Endothelial cell of umbilical vein (primary cell): ENCODE results near the gene KRT76. TPM values are rescaled to one million over a fixed set of nuclear protein-coding genes. Genes with fewer than 3 reads are reported as not detected.

ENCODE experiments used
- BruUV-seq: library from RNA; stranded (reverse); fragments of 400-500 nt; replicated peaks from 2 replicates; lab custom pipeline; 2021; lab: Mats Ljungman, UMichigan
- CTCF ChIA-PET: fragments of 300-600, 350-600 bp; sonication (Branson Sonifier 250); formaldehyde crosslinking; loops from one replicate; lab custom pipeline; 2021; ENCODE audit warnings: antibody characterized with exemption, inconsistent platforms; lab: Charles Lee
- POLR2A ChIA-PET: fragments of 300-600, 350-600 bp; sonication (Branson Sonifier 250); formaldehyde crosslinking; loops from one replicate; lab custom pipeline; 2021; ENCODE audit warnings: antibody characterized with exemption, inconsistent platforms; lab: Charles Lee
- DNase-seq: peaks from one replicate; pipeline ENCODE4 v3.0.0-alpha.2; 2011; ENCODE audit warnings: low read depth, low spot score
- FAIRE-seq: peaks from 2 replicates; lab custom pipeline; 2011; peaks lifted over from hg19 to GRCh38; lab: Jason Lieb, UNC
- H2AFZ ChIP-seq: 2 replicates; pipeline ENCODE4 v1.6.0; 2012; ENCODE audit warnings: low read depth, low read length, control low read depth, inconsistent platforms
- H3K27ac ChIP-seq: 2 replicates; pipeline ENCODE4 v1.5.1; 2011; ENCODE audit warnings: low read depth, mild to moderate bottlenecking, control low read depth, low read length, moderate library complexity; ENCODE audit not compliant: insufficient read depth
- H3K27me3 ChIP-seq, 2 experiments: 2 replicates each; pipeline versions ENCODE4 v1.6.0 to v1.6.1; 2011; ENCODE audit warnings: low read length in 2 of 2, mixed read lengths in 1 of 2; ENCODE audit not compliant: control insufficient read depth in 2 of 2, insufficient read depth in 2 of 2
- H3K36me3 ChIP-seq, 2 experiments: 2 replicates in 1 of 2; 3 replicates in 1 of 2; pipeline ENCODE4 v1.5.1; 2011; ENCODE audit warnings: low read length in 2 of 2, mild to moderate bottlenecking in 1 of 2, moderate library complexity in 1 of 2; ENCODE audit not compliant: control insufficient read depth in 2 of 2, insufficient read depth in 2 of 2; ENCODE audit errors: extremely low read depth in 1 of 2
- H3K4me1 ChIP-seq: 3 replicates; pipeline ENCODE4 v1.5.1; 2011; ENCODE audit warnings: mild to moderate bottlenecking, low read length; ENCODE audit not compliant: control insufficient read depth, insufficient read depth; ENCODE audit errors: extremely low read depth
- H3K4me2 ChIP-seq: 2 replicates; pipeline ENCODE4 v1.6.1; 2011; ENCODE audit warnings: low read length, control low read depth, mixed read lengths; ENCODE audit not compliant: insufficient read depth
- H3K4me3 ChIP-seq, 3 experiments: fragments of 200-600 bp in 1 of 3; sonication (generic), shearing (Covaris generic) in 1 of 3; replicated peaks in 1 of 3; 2 replicates each; pipeline ENCODE4 v1.5.1; 2011 to 2016; ENCODE audit warnings: control low read depth in 3 of 3, low read length in 3 of 3, mild to moderate bottlenecking in 2 of 3, inconsistent platforms in 1 of 3, low read depth in 1 of 3, moderate library complexity in 1 of 3; ENCODE audit not compliant: insufficient read depth in 1 of 3
- H3K79me2 ChIP-seq: 2 replicates; pipeline ENCODE4 v1.6.0; 2012; ENCODE audit warnings: low read length, inconsistent platforms; ENCODE audit not compliant: control insufficient read depth, insufficient read depth
- H3K9ac ChIP-seq: replicated peaks from 2 replicates; pipeline ENCODE3; 2011; ENCODE audit warnings: low read length, control low read depth; ENCODE audit not compliant: insufficient read depth; ENCODE audit errors: extremely low read depth
- H3K9me1 ChIP-seq: replicated peaks from 3 replicates; pipeline ENCODE4 v1.6.0; 2011; ENCODE audit warnings: mild to moderate bottlenecking, low read length; ENCODE audit not compliant: control insufficient read depth, insufficient read depth; ENCODE audit errors: extremely low read depth
- H3K9me3 ChIP-seq: replicated peaks from 2 replicates; pipeline ENCODE4 v1.5.1; 2012; ENCODE audit warnings: low read length, inconsistent platforms; ENCODE audit not compliant: control insufficient read depth, insufficient read depth
- H4K20me1 ChIP-seq: replicated peaks from 2 replicates; pipeline ENCODE3; 2011; ENCODE audit warnings: mild to moderate bottlenecking, low read length; ENCODE audit not compliant: control insufficient read depth, insufficient read depth; ENCODE audit errors: extremely low read depth
- CTCF ChIP-seq, 2 donors: IDR thresholded peaks; 1 replicate in 1 of 2; 2 replicates in 1 of 2; pipeline ENCODE4 v1.5.1; 2011; ENCODE audit warnings: low read length in 2 of 2, mild to moderate bottlenecking in 2 of 2, moderate library complexity in 2 of 2, control low read depth in 1 of 2, inconsistent platforms in 1 of 2, low read depth in 1 of 2; ENCODE audit not compliant: insufficient read depth in 1 of 2; ENCODE audit errors: extremely low read depth in 1 of 2
- EZH2 ChIP-seq: IDR thresholded peaks from 2 replicates; pipeline ENCODE4 v1.6.1; 2012; ENCODE audit warnings: borderline replicate concordance, low read depth, mild to moderate bottlenecking, moderate library complexity, low read length, inconsistent platforms; ENCODE audit not compliant: severe bottlenecking
- FOS ChIP-seq: IDR thresholded peaks from 2 replicates; pipeline ENCODE4 v1.6.1; 2011; ENCODE audit warnings: mild to moderate bottlenecking, low read length, moderate library complexity, borderline replicate concordance; ENCODE audit not compliant: insufficient read depth
- GATA2 ChIP-seq: IDR thresholded peaks from 2 replicates; pipeline ENCODE4 v1.7.0; 2011; ENCODE audit warnings: low read depth, mild to moderate bottlenecking, moderate library complexity, mixed read lengths, low read length; ENCODE audit not compliant: insufficient read length, insufficient read depth
- JUN ChIP-seq: IDR thresholded peaks from 2 replicates; pipeline ENCODE4 v1.6.1; 2011; ENCODE audit warnings: borderline replicate concordance, low read depth; ENCODE audit not compliant: insufficient read length, insufficient read depth
- MAX ChIP-seq: IDR thresholded peaks from 2 replicates; pipeline ENCODE4 v1.6.1; 2011; ENCODE audit not compliant: insufficient read depth, insufficient read length
- MYC ChIP-seq: IDR thresholded peaks from one replicate; pipeline ENCODE4 v1.6.1; 2011; ENCODE audit warnings: mild to moderate bottlenecking, low read depth, low read length
- POLR2A ChIP-seq: IDR thresholded peaks from 2 replicates; pipeline ENCODE4 v1.6.1; 2012; ENCODE audit warnings: low read depth, mild to moderate bottlenecking, control low read depth, low read length
- POLR2AphosphoS5 ChIP-seq: IDR thresholded peaks from 2 replicates; pipeline ENCODE4 v1.6.1; 2012; ENCODE audit warnings: low read depth, mild to moderate bottlenecking, control low read depth, low read length, moderate library complexity; ENCODE audit not compliant: insufficient read depth
- dilution Hi-C: fragments of 300-500 bp; cut with MboI; formaldehyde crosslinking; loops from one replicate; pipeline ENCODE4 v1.15.0; 2019; ENCODE audit warnings: low sequenced_read_pairs; ENCODE audit not compliant: extremely low pct_ligation_motif_present
- intact Hi-C: fragments of 100-400 bp; cut with micrococcal nuclease; formaldehyde crosslinking; loops from one replicate; pipeline ENCODE4 v1.10.0; 2022
- polyA plus RNA-seq, 4 experiments: library from polyadenylated mRNA; depleted of rRNA in 3 of 4; stranded (reverse) in 3 of 4; unstranded in 1 of 4; fragments of >200 nt; gene quantifications; 2 replicates each; pipeline versions ENCODE4 v1.2.1 to v1.2.3, GENCODE V29; 2011 to 2012; ENCODE audit warnings: missing spikeins in 1 of 4
- total RNA-seq: library from RNA; stranded (reverse); gene quantifications from 2 replicates; pipeline ENCODE4 v1.2.3, GENCODE V29; 2021

The KRT76 gene
- total and polyA plus RNA-seq, 2 donors (not counting 3 experiments of a cell fraction or from before 2014, with no cell fraction given): not detected

DNA sequence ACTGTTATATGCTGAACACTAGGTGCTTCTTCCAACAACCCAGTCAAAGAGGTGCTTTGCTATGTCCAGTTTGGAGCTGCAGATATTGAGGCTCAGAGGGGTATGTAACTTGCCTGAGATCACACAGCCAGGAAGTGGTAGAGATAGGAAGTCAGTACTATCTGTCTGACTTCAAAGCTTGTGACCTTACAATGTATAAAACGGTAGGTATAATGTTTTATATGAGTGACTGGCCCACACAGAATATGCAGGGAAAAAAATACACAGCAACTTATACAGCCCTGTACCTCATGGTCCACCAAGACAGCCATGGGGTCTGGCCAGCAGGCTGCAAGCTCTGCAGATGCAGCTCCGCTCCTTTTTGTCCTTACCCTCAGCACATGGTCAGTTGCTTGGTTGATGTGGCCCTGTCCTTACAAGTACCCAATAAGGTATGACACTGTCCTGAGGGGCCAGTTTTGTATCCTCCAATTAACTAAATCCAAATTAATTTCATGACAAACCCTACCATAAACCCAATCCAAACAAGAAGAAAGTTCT lies 40.6 kb upstream of the KRT76 start:
- POLR2A ChIA-PET: no interaction called here
- intact Hi-C loops: no loop called here

More for the DNA sequence above, 40.6 kb upstream of the KRT76 start:
- no TSS peak for BruUV-seq
- Histone ChIP-seq H4K20me1 (no peaks in the 10 kb centered on the region), H3K79me2 (no peaks in the 10 kb centered on the region), H3K27me3 (peaks cover 0 to 1% of the 10 kb centered on the region in 2 experiments), H2AFZ (no peak overlapping the region), H3K36me3 (no peaks in the 10 kb centered on the region), H3K9ac (no peak overlapping the region), H3K4me3 (no peak overlapping the region), H3K9me3 (no peaks in the 10 kb centered on the region), H3K27ac (no peak overlapping the region), H3K9me1 (no peaks in the 10 kb centered on the region), H3K4me2 (no peak overlapping the region), H3K4me1 (no peaks in the 10 kb centered on the region)
- CTCF ChIA-PET: no interaction called here
- no peak for FAIRE-seq
- dilution Hi-C loops: no loop called here
- TF ChIP-seq FOS (no peak), POLR2AphosphoS5 (no peak), GATA2 (no peak), JUN (no peak), MYC (no peak), EZH2 (no peak), CTCF (IDR thresholded peaks at IDR 0.05; ENCODE audit: extremely low read depth in 1 of 2, insufficient read depth in 1 of 2, low read depth in 1 of 2, low read length in 2 of 2) (no peak), MAX (no peak), POLR2A (no peak)
- DNase-seq: no peak
